Hematopoietic multipotent progenitor cell treated with erythropoietin and hydrocortisone succinate and interleukin-3 and kit ligand, for 6 days (in vitro differentiated cells): ENCODE data around the gene RGS3.

Experiments used
- DNase-seq: peaks from one replicate; pipeline ENCODE4 v3.0.0-alpha.2; 2015

Gene RGS3

GRCh38 chr9:113558632-113559502 is 95.3 kb downstream of the RGS3 start:
- peak; percentile 22 for DNase-seq

GRCh38 chr9:113559834-113560800 is 96.6 kb downstream of the RGS3 start:
- DNase-seq: no peak

- DNase-seq: no peak
Measured at GRCh38 chr9:113562653-113563381, 99.3 kb downstream of the RGS3 start.

- no peak for DNase-seq
Measured at GRCh38 chr9:113563826-113564497, 100.4 kb downstream of the RGS3 start.

- DNase-seq: no peak
Measured at GRCh38 chr9:113564498-113565237, 101.1 kb downstream of the RGS3 start.

GRCh38 chr9:113566016-113566711 is 102.6 kb downstream of the RGS3 start:
- DNase-seq: no peak

GRCh38 chr9:113566712-113567071 is 103.2 kb downstream of the RGS3 start:
- no peak for DNase-seq

GRCh38 chr9:113567361-113568080 is 104.0 kb downstream of the RGS3 start:
- DNase-seq: no peak

- no peak for DNase-seq
Measured at GRCh38 chr9:113568081-113568435, 104.5 kb downstream of the RGS3 start.

GRCh38 chr9:113568571-113569321 is 105.2 kb downstream of the RGS3 start:
- DNase-seq: no peak

GRCh38 chr9:113569472-113570060 is 106.0 kb downstream of the RGS3 start:
- no peak for DNase-seq

GRCh38 chr9:113570106-113570505 is 106.6 kb downstream of the RGS3 start:
- no peak for DNase-seq

- no peak for DNase-seq
Measured at GRCh38 chr9:113570749-113571711, 107.5 kb downstream of the RGS3 start.

GRCh38 chr9:113572076-113572861 is 108.7 kb downstream of the RGS3 start:
- peak; percentile 96 for DNase-seq

- peak; percentile 66 for DNase-seq
Measured at GRCh38 chr9:113573046-113573958, 109.8 kb downstream of the RGS3 start.

GRCh38 chr9:113573959-113574352 is 110.4 kb downstream of the RGS3 start:
- no peak for DNase-seq
